ENCODE data around the gene USP47. TPM values are rescaled to one million over a fixed set of nuclear protein-coding genes. Genes with fewer than 3 reads are reported as not detected.
A peak's percentile ranks its signal among the peaks of the same experiment; 100 is the strongest.

The USP47 gene
- total and polyA plus RNA-seq, 2 of the 13 experiments (the other 11 are each of a cell fraction or from before 2014, with no cell fraction given): 12.2 to 52.7 TPM

DNA sequence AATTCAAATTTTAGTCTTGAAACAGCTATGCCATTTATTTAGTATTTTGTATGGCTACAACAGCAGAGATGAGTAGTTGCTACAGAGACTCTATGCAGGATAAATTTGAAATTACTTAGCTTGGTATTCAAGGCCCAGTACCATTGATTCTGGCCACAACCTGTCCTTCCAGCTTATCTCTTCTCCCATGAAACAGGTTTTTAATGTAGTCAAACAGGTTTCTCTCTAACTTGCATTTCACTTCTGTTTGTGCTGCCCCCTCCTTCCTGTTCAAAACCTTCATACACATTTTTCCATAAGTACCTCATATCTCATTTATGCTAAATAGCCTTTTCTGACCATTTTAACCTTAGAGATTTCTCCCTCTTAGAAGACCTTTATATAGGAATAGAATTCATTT lies 3.3 kb downstream of the USP47 start:
- H3K9me3 ChIP-seq (ENCODE audit: low read length): no peaks in the 10 kb centered on the region
- in situ Hi-C loops (cut with HindIII; ENCODE audit: extremely low pct_ligation_motif_present, low pct_unique_long_range_greater_than_20kb) (no loop called here), intact Hi-C loops (cut with micrococcal nuclease; ENCODE audit: unreplicated experiment) (no loop called here)
- ChIA-PET CTCF (ENCODE audit: low intra/inter-chr PET ratio, low total read pairs) (no interaction called here), POLR2A (no interaction called here)
- no peaks in the 10 kb centered on the region for H3K36me3 ChIP-seq (replicated peaks in 1 of 2; ENCODE audit: control insufficient read depth in 1 of 2, insufficient read depth in 2 of 2, low read length in 2 of 2)
- TF ChIP-seq HDAC2 (CRISPR knock-in tag; IDR thresholded peaks at IDR 0.05) (no peak), ZNF772 (CRISPR knock-in tag; IDR thresholded peaks at IDR 0.05) (no peak), KAT7 (CRISPR knock-in tag; IDR thresholded peaks at IDR 0.05; ENCODE audit: borderline replicate concordance) (no peak), ZBTB26 (CRISPR knock-in tag; IDR thresholded peaks at IDR 0.05; ENCODE audit: borderline replicate concordance) (no peak), ZNF615 (CRISPR knock-in tag; IDR thresholded peaks at IDR 0.05; ENCODE audit: borderline replicate concordance) (no peak), NFE2L1 (CRISPR knock-in tag; IDR thresholded peaks at IDR 0.05; ENCODE audit: borderline replicate concordance) (no peak), ZNF143 (CRISPR knock-in tag; IDR thresholded peaks at IDR 0.05) (no peak), NKX3-1 (CRISPR knock-in tag; IDR thresholded peaks at IDR 0.05) (no peak)
- TF ChIP-seq, protein P1, sequence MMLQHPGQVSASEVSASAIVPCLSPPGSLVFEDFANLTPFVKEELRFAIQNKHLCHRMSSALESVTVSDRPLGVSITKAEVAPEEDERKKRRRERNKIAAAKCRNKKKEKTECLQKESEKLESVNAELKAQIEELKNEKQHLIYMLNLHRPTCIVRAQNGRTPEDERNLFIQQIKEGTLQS (CRISPR knock-in tag; IDR thresholded peaks at IDR 0.05): no peak
- peaks cover 55% of the 10 kb centered on the region for H3K4me1 ChIP-seq (ENCODE audit: insufficient read depth, low read length)
- no peak overlapping the region for H3K9ac ChIP-seq (ENCODE audit: insufficient read depth, low read depth, low read length)
- H3K27ac ChIP-seq (ENCODE audit: extremely low read length, insufficient read depth, low read length): no peak overlapping the region
- ATAC-seq (no peak), DNase-seq (ENCODE audit: low spot score) (no peak), FAIRE-seq (no peak)
- H2AFZ ChIP-seq (ENCODE audit: low read length): no peak overlapping the region
- H3K27me3 ChIP-seq (ENCODE audit: control insufficient read depth in 1 of 2, insufficient read depth in 2 of 2, low read length in 2 of 2): no peaks in the 10 kb centered on the region
- H3K4me3 ChIP-seq (replicated peaks in 1 of 3; ENCODE audit: insufficient read depth in 1 of 3, low read depth in 2 of 3, low read length in 3 of 3): no peak overlapping the region
- H3K79me2 ChIP-seq (ENCODE audit: insufficient read depth, low read length): peaks cover 79% of the 10 kb centered on the region
- no TSS peak for BruUV-seq (replicated peaks)
- H3K4me2 ChIP-seq (ENCODE audit: low read depth, low read length): peak overlapping the region; percentile 81
- H4K20me1 ChIP-seq (ENCODE audit: insufficient read depth, low read length): peaks cover 54% of the 10 kb centered on the region
